Measurements from ENCODE around the gene CHD9. TPM values are rescaled to one million over a fixed set of nuclear protein-coding genes. Genes with fewer than 3 reads are reported as not detected.
A peak's percentile ranks its signal among the peaks of the same experiment; 100 is the strongest.

The CHD9 gene
- total and polyA plus RNA-seq, 4 donors = 6.2 to 46.6 (median 32.5) TPM

DNA sequence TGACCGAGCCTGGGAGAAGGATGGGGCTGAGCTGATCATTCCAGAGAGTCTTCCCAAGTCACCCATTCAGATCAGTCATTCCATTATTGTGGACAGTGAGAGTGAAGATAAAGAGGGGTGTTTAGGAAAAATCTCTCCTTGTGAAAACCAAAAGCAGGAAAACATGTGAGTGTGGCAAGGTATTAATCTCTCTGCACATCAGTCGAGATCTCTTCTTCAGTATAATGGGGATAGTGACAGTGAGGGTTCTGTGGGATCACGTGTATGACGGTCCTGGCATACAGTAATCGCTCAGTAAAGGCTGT lies 35.4 kb downstream of the CHD9 start:
- Histone ChIP-seq H3K4me3 (ENCODE audit: low read depth in 1 of 3, low read length in 3 of 3) (no peak overlapping the region), H3K36me3 (ENCODE audit: control insufficient read depth in 4 of 4, insufficient read depth in 3 of 4, low read depth in 1 of 4, low read length in 3 of 4) (no peaks in the 10 kb centered on the region), H3K27me3 (ENCODE audit: control insufficient read depth in 4 of 4, insufficient read depth in 4 of 4, low read length in 3 of 4) (no peaks in the 10 kb centered on the region), H3K4me1 (ENCODE audit: control insufficient read depth in 4 of 4, insufficient read depth in 4 of 4, low read length in 3 of 4) (peaks cover 21 to 52% (median 43%) of the 10 kb centered on the region in 4 donors), H3K9me3 (ENCODE audit: control insufficient read depth in 4 of 4, low read length in 3 of 4) (no peaks in the 10 kb centered on the region), H3K27ac (ENCODE audit: low read depth in 1 of 2, low read length in 2 of 2) (peak overlapping the region; percentile 81 to 87), H3K9ac (ENCODE audit: low read depth in 1 of 2, low read length in 2 of 2) (no peak overlapping the region)
- TF ChIP-seq HNF4G (IDR thresholded peaks at IDR 0.05) = no peak
- TF ChIP-seq, protein P1, sequence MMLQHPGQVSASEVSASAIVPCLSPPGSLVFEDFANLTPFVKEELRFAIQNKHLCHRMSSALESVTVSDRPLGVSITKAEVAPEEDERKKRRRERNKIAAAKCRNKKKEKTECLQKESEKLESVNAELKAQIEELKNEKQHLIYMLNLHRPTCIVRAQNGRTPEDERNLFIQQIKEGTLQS (IDR thresholded peaks at IDR 0.05) = no peak
- TF ChIP-seq RAD21 (IDR thresholded peaks at IDR 0.05) = no peak
- no peak for TF ChIP-seq GABPA (IDR thresholded peaks at IDR 0.05 in 1 of 2, conservative IDR thresholded peaks at IDR 0.05 in 1 of 2)
- TF ChIP-seq, protein P2, sequence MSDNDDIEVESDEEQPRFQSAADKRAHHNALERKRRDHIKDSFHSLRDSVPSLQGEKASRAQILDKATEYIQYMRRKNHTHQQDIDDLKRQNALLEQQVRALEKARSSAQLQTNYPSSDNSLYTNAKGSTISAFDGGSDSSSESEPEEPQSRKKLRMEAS (IDR thresholded peaks at IDR 0.05) = no peak
- TF ChIP-seq, protein P3, sequence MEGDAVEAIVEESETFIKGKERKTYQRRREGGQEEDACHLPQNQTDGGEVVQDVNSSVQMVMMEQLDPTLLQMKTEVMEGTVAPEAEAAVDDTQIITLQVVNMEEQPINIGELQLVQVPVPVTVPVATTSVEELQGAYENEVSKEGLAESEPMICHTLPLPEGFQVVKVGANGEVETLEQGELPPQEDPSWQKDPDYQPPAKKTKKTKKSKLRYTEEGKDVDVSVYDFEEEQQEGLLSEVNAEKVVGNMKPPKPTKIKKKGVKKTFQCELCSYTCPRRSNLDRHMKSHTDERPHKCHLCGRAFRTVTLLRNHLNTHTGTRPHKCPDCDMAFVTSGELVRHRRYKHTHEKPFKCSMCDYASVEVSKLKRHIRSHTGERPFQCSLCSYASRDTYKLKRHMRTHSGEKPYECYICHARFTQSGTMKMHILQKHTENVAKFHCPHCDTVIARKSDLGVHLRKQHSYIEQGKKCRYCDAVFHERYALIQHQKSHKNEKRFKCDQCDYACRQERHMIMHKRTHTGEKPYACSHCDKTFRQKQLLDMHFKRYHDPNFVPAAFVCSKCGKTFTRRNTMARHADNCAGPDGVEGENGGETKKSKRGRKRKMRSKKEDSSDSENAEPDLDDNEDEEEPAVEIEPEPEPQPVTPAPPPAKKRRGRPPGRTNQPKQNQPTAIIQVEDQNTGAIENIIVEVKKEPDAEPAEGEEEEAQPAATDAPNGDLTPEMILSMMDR (IDR thresholded peaks at IDR 0.05; ENCODE audit: low read depth, low read length, missing input control) = no peak
- no peak for TF ChIP-seq YY1 (IDR thresholded peaks at IDR 0.05)
- TF ChIP-seq ZBTB33 (IDR thresholded peaks at IDR 0.05) = no peak
- TF ChIP-seq HNF4A (conservative IDR thresholded peaks at IDR 0.05) = no peak
- TF ChIP-seq SP1 (IDR thresholded peaks at IDR 0.05) = no peak
- TF ChIP-seq TAF1 (conservative IDR thresholded peaks at IDR 0.05) = no peak
- TF ChIP-seq NR2F2 (IDR thresholded peaks at IDR 0.05) = no peak
- no peak for TF ChIP-seq FOXA1 (IDR thresholded peaks at IDR 0.05)
- no peak for TF ChIP-seq EGR1 (IDR thresholded peaks at IDR 0.05; ENCODE audit: low read depth in 2 of 2)
- TF ChIP-seq, protein P4, sequence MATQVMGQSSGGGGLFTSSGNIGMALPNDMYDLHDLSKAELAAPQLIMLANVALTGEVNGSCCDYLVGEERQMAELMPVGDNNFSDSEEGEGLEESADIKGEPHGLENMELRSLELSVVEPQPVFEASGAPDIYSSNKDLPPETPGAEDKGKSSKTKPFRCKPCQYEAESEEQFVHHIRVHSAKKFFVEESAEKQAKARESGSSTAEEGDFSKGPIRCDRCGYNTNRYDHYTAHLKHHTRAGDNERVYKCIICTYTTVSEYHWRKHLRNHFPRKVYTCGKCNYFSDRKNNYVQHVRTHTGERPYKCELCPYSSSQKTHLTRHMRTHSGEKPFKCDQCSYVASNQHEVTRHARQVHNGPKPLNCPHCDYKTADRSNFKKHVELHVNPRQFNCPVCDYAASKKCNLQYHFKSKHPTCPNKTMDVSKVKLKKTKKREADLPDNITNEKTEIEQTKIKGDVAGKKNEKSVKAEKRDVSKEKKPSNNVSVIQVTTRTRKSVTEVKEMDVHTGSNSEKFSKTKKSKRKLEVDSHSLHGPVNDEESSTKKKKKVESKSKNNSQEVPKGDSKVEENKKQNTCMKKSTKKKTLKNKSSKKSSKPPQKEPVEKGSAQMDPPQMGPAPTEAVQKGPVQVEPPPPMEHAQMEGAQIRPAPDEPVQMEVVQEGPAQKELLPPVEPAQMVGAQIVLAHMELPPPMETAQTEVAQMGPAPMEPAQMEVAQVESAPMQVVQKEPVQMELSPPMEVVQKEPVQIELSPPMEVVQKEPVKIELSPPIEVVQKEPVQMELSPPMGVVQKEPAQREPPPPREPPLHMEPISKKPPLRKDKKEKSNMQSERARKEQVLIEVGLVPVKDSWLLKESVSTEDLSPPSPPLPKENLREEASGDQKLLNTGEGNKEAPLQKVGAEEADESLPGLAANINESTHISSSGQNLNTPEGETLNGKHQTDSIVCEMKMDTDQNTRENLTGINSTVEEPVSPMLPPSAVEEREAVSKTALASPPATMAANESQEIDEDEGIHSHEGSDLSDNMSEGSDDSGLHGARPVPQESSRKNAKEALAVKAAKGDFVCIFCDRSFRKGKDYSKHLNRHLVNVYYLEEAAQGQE (IDR thresholded peaks at IDR 0.05) = no peak
- no peak for DNase-seq (ENCODE audit: low spot score)
- 35% methylated on average over 5 of the region's 5 CpGs for WGBS

Data from liver (tissue), 9 donors.